ENCODE data around the gene C19orf73. TPM values are rescaled to one million over a fixed set of nuclear protein-coding genes. Genes with fewer than 3 reads are reported as not detected.
A peak's percentile ranks its signal among the peaks of the same experiment; 100 is the strongest.

Gene C19orf73
- total and polyA plus RNA-seq, 9 of the 15 experiments (the other 6 are each of a cell fraction or from before 2014, with no cell fraction given) = 0.08 to 7.4 (median 1.4) TPM

DNA sequence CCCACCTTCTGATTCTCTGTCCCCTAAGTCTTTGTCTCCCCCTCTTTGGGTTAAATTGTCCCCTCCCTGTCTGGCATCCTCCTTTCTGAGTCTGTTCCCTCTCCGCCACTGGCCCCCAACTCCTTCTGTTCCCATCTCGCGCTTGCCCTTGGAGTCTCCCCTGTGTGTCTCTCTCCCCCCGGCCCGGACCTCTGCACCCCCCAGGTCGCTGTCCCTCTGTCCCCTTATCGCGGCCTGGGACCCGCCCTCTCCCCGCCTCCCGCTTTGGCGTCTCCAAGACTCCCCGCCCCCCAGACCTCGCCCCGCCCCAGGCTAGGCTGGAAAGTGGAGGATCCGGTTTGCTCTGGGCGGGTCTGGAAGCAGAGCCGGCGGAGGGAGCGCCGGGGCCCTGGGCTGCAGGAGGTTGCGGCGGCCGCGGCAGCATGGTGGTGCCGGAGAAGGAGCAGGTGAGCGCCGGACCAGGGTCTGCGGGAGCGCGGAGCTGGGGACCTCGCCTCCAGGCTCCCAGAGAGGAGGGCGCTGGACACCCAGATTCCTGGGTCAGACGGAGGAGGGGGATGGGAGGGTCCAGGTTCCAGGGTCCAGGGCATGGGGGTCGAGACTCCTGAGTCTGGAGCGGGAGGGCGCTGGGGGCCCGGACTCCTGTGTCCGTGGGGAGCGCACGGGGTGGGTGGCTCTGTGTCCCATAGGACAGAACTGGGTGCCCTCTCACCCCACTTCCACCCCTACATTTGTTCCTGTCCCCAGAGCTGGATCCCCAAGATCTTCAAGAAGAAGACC is 38.7 kb upstream of the C19orf73 start, which contains the start of gene TRPM4 (continued):
- TF ChIP-seq, protein P1, sequence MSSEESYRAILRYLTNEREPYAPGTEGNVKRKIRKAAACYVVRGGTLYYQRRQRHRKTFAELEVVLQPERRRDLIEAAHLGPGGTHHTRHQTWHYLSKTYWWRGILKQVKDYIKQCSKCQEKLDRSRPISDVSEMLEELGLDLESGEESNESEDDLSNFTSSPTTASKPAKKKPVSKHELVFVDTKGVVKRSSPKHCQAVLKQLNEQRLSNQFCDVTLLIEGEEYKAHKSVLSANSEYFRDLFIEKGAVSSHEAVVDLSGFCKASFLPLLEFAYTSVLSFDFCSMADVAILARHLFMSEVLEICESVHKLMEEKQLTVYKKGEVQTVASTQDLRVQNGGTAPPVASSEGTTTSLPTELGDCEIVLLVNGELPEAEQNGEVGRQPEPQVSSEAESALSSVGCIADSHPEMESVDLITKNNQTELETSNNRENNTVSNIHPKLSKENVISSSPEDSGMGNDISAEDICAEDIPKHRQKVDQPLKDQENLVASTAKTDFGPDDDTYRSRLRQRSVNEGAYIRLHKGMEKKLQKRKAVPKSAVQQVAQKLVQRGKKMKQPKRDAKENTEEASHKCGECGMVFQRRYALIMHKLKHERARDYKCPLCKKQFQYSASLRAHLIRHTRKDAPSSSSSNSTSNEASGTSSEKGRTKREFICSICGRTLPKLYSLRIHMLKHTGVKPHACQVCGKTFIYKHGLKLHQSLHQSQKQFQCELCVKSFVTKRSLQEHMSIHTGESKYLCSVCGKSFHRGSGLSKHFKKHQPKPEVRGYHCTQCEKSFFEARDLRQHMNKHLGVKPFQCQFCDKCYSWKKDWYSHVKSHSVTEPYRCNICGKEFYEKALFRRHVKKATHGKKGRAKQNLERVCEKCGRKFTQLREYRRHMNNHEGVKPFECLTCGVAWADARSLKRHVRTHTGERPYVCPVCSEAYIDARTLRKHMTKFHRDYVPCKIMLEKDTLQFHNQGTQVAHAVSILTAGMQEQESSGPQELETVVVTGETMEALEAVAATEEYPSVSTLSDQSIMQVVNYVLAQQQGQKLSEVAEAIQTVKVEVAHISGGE (CRISPR knock-in tag; IDR thresholded peaks at IDR 0.05) = 0 out of 6 replicates have a peak, but pooled peaks of 1 of the 3 experiments have one; percentile 31
- TF ChIP-seq ZNF699 (CRISPR knock-in tag; IDR thresholded peaks at IDR 0.05; ENCODE audit: insufficient replicate concordance) (no peak), CTBP1 (IDR thresholded peaks at IDR 0.05; ENCODE audit: borderline replicate concordance) (peak; percentile 34; the same call in 1 of the 2 replicates), SMAD4 (CRISPR knock-in tag; conservative IDR thresholded peaks at IDR 0.05) (peak; percentile 70; the same call in 1 of the 2 replicates), CREM (IDR thresholded peaks at IDR 0.05; ENCODE audit: low read depth) (peak; percentile 41; the same call in 1 of the 2 replicates), ZNF431 (CRISPR knock-in tag; IDR thresholded peaks at IDR 0.05) (no peak; the same call in 1 of the 2 replicates), SMAD1 (IDR thresholded peaks at IDR 0.05; ENCODE audit: low read depth, low read length, partially characterized antibody) (peak; percentile 66), ZBTB8A (IDR thresholded peaks at IDR 0.05; ENCODE audit: partially characterized antibody) (no peak), ZNF143 (CRISPR knock-in tag; IDR thresholded peaks at IDR 0.05) (no peak), ZNF3 (CRISPR knock-in tag; IDR thresholded peaks at IDR 0.05) (no peak), ZKSCAN1 (IDR thresholded peaks at IDR 0.05; ENCODE audit: low read depth, low read length) (no peak), GATA2 (CRISPR knock-in tag; IDR thresholded peaks at IDR 0.05) (no peak), TAF1 (IDR thresholded peaks at IDR 0.05; ENCODE audit: control insufficient read depth, extremely low read depth, insufficient read depth, low read length, severe bottlenecking) (peak; percentile 86), ZNF324 (CRISPR knock-in tag; IDR thresholded peaks at IDR 0.05) (no peak), PYGO2 (tag; IDR thresholded peaks at IDR 0.05) (no peak)
- TF ChIP-seq, protein P2, sequence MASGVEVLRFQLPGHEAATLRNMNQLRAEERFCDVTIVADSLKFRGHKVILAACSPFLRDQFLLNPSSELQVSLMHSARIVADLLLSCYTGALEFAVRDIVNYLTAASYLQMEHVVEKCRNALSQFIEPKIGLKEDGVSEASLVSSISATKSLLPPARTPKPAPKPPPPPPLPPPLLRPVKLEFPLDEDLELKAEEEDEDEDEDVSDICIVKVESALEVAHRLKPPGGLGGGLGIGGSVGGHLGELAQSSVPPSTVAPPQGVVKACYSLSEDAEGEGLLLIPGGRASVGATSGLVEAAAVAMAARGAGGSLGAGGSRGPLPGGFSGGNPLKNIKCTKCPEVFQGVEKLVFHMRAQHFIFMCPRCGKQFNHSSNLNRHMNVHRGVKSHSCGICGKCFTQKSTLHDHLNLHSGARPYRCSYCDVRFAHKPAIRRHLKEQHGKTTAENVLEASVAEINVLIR (CRISPR knock-in tag; IDR thresholded peaks at IDR 0.05) = no peak
- TF ChIP-seq, protein P3, sequence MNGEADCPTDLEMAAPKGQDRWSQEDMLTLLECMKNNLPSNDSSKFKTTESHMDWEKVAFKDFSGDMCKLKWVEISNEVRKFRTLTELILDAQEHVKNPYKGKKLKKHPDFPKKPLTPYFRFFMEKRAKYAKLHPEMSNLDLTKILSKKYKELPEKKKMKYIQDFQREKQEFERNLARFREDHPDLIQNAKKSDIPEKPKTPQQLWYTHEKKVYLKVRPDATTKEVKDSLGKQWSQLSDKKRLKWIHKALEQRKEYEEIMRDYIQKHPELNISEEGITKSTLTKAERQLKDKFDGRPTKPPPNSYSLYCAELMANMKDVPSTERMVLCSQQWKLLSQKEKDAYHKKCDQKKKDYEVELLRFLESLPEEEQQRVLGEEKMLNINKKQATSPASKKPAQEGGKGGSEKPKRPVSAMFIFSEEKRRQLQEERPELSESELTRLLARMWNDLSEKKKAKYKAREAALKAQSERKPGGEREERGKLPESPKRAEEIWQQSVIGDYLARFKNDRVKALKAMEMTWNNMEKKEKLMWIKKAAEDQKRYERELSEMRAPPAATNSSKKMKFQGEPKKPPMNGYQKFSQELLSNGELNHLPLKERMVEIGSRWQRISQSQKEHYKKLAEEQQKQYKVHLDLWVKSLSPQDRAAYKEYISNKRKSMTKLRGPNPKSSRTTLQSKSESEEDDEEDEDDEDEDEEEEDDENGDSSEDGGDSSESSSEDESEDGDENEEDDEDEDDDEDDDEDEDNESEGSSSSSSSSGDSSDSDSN (IDR thresholded peaks at IDR 0.05; ENCODE audit: borderline replicate concordance in 1 of 2, low read depth in 2 of 2, low read length in 2 of 2) = peak; percentile 97 to 99; a peak in 3 of 4 replicates
- TF ChIP-seq, protein P4, sequence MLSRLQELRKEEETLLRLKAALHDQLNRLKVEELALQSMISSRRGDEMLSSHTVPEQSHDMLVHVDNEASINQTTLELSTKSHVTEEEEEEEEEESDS (CRISPR knock-in tag; IDR thresholded peaks at IDR 0.05) = no peak

Measured in K562 (cell line).